Ovary (tissue), 3 donors: ENCODE data around the gene KYAT1.

Experiments
- EP300 ChIP-seq: sonication (generic); formaldehyde crosslinking; IDR thresholded peaks from one replicate; pipeline ENCODE4 v1.6.1; 2017; ENCODE audit warnings: antibody characterized with exemption
- POLR2A ChIP-seq: fragments of 450-650 bp; IDR thresholded peaks from one replicate; pipeline ENCODE4 v1.6.1; 2017; ENCODE audit warnings: antibody characterized with exemption, mild to moderate bottlenecking, moderate library complexity
- TF ChIP-seq, protein P1 (sequence below), 3 donors: fragments of 450-650 bp in 2 of 3; fragments of 200-600 bp in 1 of 3; IDR thresholded peaks; one replicate each; pipeline versions ENCODE4 v1.5.1 to v1.8.0; 2016 to 2022; ENCODE audit warnings: antibody characterized with exemption in 3 of 3, mild to moderate bottlenecking in 1 of 3
- donor health status: DM: no; HTN: no; CAD: no.

DNA sequence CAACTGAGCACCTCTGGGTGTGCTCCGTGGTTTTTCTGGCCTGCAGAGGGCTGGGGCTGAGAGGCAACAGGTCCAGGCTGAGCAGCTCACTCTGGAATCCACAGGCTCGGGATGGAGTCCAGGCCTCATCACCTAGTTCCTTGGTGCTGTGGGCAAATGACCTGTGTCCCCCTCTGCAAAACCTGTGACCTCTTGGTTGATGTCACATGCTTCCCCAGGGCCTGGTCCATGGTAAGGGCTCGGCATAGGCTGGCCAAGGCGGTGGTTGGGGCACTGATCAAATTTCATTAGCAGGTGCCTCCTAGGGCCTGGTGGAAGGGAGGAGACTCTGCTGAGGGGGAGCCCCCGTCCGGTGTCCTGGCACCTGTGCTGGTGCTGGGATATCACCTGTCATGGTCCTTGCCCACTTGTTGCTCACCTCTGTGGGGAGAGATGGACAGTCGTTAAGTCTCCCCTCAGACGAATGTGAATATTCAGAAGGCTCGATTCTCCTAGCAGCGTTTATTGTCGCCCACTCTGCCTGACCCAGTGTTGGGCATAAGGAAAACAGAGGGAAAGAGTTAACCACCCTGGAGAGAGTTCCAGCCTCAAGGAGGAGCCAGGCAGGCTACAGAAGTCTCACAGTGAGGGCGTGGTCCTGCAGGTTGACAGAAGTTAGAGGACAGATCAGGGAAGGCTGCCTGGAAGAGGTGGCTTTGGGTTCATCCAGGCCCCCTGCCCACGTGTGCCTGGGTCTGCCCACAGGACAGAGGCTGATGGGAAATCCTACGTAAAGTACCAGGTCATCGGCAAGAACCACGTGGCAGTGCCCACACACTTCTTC lies 60.0 kb downstream of the KYAT1 start:
- no peak for TF ChIP-seq POLR2A
- no peak for TF ChIP-seq EP300
- TF ChIP-seq, protein P1, sequence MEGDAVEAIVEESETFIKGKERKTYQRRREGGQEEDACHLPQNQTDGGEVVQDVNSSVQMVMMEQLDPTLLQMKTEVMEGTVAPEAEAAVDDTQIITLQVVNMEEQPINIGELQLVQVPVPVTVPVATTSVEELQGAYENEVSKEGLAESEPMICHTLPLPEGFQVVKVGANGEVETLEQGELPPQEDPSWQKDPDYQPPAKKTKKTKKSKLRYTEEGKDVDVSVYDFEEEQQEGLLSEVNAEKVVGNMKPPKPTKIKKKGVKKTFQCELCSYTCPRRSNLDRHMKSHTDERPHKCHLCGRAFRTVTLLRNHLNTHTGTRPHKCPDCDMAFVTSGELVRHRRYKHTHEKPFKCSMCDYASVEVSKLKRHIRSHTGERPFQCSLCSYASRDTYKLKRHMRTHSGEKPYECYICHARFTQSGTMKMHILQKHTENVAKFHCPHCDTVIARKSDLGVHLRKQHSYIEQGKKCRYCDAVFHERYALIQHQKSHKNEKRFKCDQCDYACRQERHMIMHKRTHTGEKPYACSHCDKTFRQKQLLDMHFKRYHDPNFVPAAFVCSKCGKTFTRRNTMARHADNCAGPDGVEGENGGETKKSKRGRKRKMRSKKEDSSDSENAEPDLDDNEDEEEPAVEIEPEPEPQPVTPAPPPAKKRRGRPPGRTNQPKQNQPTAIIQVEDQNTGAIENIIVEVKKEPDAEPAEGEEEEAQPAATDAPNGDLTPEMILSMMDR (IDR thresholded peaks at IDR 0.05): no peak
